Stomach (tissue), 4 donors: ENCODE results near the gene RNU6-9.

ENCODE experiments used
- CTCF ChIP-seq, 7 experiments: fragments of 450-650 bp in 4 of 7; fragments of 200-600 bp in 3 of 7; sonication (generic) in 3 of 7; IDR thresholded peaks; one replicate each; pipeline ENCODE4 v1.5.1; 2016 to 2019; ENCODE audit warnings: antibody characterized with exemption in 7 of 7, control low read depth in 2 of 7, mild to moderate bottlenecking in 1 of 7
- EP300 ChIP-seq: sonication (generic); formaldehyde crosslinking; IDR thresholded peaks from one replicate; pipeline ENCODE4 v1.6.1; 2017; ENCODE audit warnings: antibody characterized with exemption
- POLR2A ChIP-seq, 4 donors: fragments of 450-650 bp; IDR thresholded peaks; one replicate each; pipeline ENCODE4 v1.6.1; 2016; ENCODE audit warnings: antibody characterized with exemption in 4 of 4, control low read depth in 2 of 4, mild to moderate bottlenecking in 1 of 4, moderate library complexity in 1 of 4
- POLR2AphosphoS5 ChIP-seq, 3 donors: sonication (generic); formaldehyde crosslinking; IDR thresholded peaks; one replicate each; pipeline ENCODE4 v1.6.1; 2016; ENCODE audit warnings: antibody characterized with exemption in 3 of 3

DNA sequence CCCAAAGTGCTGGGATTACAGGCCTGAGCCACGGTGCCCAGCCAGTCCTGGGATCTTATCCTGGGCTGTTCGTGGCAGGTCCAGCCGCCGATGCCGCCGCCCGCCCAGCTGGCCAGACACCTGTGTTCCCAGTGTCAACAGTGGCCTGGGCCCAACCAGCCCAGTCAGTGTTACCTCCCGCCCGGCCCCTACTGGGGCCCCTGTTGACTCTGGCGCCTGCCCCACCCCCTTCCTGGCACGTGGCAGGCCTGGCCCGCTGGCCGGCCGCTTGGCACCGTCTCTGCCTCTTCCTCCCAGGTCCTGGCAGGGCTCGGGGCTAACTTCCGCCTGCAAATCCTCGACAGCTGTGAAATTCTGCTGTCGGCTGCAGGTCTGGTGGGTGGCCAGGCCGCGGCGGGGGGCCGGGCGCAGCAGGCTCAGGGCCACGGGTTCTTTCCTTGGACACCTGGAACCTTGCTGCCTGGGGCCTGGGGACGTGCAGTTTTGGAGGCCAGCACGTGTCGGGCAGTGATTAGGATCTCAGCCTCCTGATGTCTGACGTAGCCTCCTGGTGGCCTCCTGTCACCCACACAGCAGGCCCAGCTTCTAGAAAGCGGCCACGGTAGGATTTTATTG is 41.7 kb downstream of the RNU6-9 start:
- TF ChIP-seq POLR2A (IDR thresholded peaks at IDR 0.05) (no peak), CTCF (IDR thresholded peaks at IDR 0.05) (peak in 1 of 7 experiments; percentile 7), POLR2AphosphoS5 (IDR thresholded peaks at IDR 0.05) (peak; percentile 86 to 95 (median 94)), EP300 (no peak)
